Measurements from ENCODE around the gene CUL3. TPM values are rescaled to one million over a fixed set of nuclear protein-coding genes. Genes with fewer than 3 reads are reported as not detected.
A peak's percentile ranks its signal among the peaks of the same experiment; 100 is the strongest.

CUL3 gene
- total and polyA plus RNA-seq, 2 of the 13 experiments (the other 11 are each of a cell fraction or from before 2014, with no cell fraction given), result 33.2 to 62.3 TPM

DNA sequence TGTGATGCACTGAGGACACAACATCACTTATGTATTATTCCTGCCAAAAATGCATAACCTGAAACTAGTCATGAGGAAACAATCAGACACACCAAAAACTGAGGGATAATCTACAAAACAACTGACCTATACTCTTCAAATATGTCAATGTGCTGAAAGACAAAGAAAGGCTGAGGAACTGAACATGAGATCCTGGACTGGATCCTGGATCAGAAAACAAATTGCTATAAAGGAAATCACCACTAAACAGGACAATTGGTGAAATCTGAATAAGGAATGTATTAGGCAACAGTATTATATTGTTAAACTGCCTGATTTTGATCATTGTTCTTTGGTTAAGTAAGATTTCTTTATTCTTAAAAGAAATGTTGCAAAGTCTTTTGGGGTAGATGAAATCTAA lies 28.8 kb downstream of the CUL3 start:
- H3K4me3 ChIP-seq (replicated peaks in 1 of 3; ENCODE audit: insufficient read depth in 1 of 3, low read depth in 2 of 3, low read length in 3 of 3), result no peak overlapping the region
- no peak overlapping the region for H3K9ac ChIP-seq (ENCODE audit: insufficient read depth, low read depth, low read length)
- CTCF ChIA-PET (ENCODE audit: low intra/inter-chr PET ratio, low total read pairs), result no interaction called here
- TF ChIP-seq ARID2 (CRISPR knock-in tag; IDR thresholded peaks at IDR 0.05; ENCODE audit: borderline replicate concordance) (no peak), KAT2B (IDR thresholded peaks at IDR 0.05; ENCODE audit: borderline replicate concordance, low read depth, low read length) (no peak)
- ATAC-seq (no peak), FAIRE-seq (no peak), DNase-seq (ENCODE audit: low spot score) (no peak)
- no TSS peak for BruUV-seq (replicated peaks)
- POLR2A ChIA-PET, result no interaction called here
- peaks cover 2 to 20% of the 10 kb centered on the region in 2 experiments; a peak in 2 of 5 replicates for H3K36me3 ChIP-seq (replicated peaks in 1 of 2; ENCODE audit: control insufficient read depth in 1 of 2, insufficient read depth in 2 of 2, low read length in 2 of 2)
- no peak overlapping the region for H3K4me2 ChIP-seq (ENCODE audit: low read depth, low read length)
- in situ Hi-C loops (cut with HindIII; ENCODE audit: extremely low pct_ligation_motif_present, low pct_unique_long_range_greater_than_20kb) (no loop called here), intact Hi-C loops (cut with micrococcal nuclease; ENCODE audit: unreplicated experiment) (no loop called here)
- H3K27me3 ChIP-seq (ENCODE audit: control insufficient read depth in 1 of 2, insufficient read depth in 2 of 2, low read length in 2 of 2), result no peaks in the 10 kb centered on the region
- peaks cover 91% of the 10 kb centered on the region for H3K79me2 ChIP-seq (ENCODE audit: insufficient read depth, low read length)
- peaks cover 25% of the 10 kb centered on the region for H4K20me1 ChIP-seq (ENCODE audit: insufficient read depth, low read length)
- no peaks in the 10 kb centered on the region for H3K4me1 ChIP-seq (ENCODE audit: insufficient read depth, low read length)
- no peak overlapping the region for H3K27ac ChIP-seq (ENCODE audit: extremely low read length, insufficient read depth, low read length)
- H2AFZ ChIP-seq (ENCODE audit: low read length), result no peak overlapping the region
- no peaks in the 10 kb centered on the region for H3K9me3 ChIP-seq (ENCODE audit: low read length)

DNA sequence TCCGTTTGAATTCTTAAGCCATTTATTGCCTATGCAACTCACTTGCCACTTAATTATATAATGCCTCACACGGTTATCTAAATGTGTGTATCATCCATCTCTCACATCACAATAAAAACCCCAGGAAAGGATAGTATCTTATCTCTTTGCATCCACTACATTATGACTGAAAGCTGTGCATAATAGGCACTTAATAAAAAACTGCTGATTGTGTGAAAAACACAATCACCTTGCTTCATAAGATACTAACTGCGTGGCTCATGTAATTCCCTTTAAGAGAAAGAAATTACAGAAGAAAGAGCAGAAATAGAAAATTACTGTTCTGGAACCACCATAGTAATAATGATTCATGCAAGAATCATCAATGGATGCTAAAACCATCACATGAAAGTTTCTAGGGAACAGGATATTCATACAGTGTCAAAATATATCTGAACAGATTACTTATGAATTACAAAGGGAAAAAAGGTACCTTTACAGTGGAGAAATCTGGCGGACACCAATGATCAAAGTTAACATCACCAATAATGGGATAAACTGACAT lies 29.3 kb downstream of the CUL3 start:
- Histone ChIP-seq H3K9me3 (ENCODE audit: low read length) (no peaks in the 10 kb centered on the region), H2AFZ (ENCODE audit: low read length) (no peak overlapping the region), H3K4me2 (ENCODE audit: low read depth, low read length) (no peak overlapping the region), H3K27me3 (ENCODE audit: control insufficient read depth in 1 of 2, insufficient read depth in 2 of 2, low read length in 2 of 2) (no peaks in the 10 kb centered on the region), H3K79me2 (ENCODE audit: insufficient read depth, low read length) (peaks cover 87% of the 10 kb centered on the region), H3K27ac (ENCODE audit: extremely low read length, insufficient read depth, low read length) (no peak overlapping the region), H3K4me3 (replicated peaks in 1 of 3; ENCODE audit: insufficient read depth in 1 of 3, low read depth in 2 of 3, low read length in 3 of 3) (no peak overlapping the region), H4K20me1 (ENCODE audit: insufficient read depth, low read length) (peaks cover 24% of the 10 kb centered on the region), H3K36me3 (replicated peaks in 1 of 2; ENCODE audit: control insufficient read depth in 1 of 2, insufficient read depth in 2 of 2, low read length in 2 of 2) (peaks cover 2 to 20% of the 10 kb centered on the region in 2 experiments; a peak in 2 of 5 replicates), H3K4me1 (ENCODE audit: insufficient read depth, low read length) (no peaks in the 10 kb centered on the region), H3K9ac (ENCODE audit: insufficient read depth, low read depth, low read length) (no peak overlapping the region)
- ChIA-PET CTCF (ENCODE audit: low intra/inter-chr PET ratio, low total read pairs) (no interaction called here), POLR2A (no interaction called here)
- ATAC-seq (no peak), FAIRE-seq (no peak), DNase-seq (ENCODE audit: low spot score) (no peak)
- TF ChIP-seq MAFK (conservative IDR thresholded peaks at IDR 0.05 in 1 of 2, IDR thresholded peaks at IDR 0.05 in 1 of 2; ENCODE audit: low read length in 2 of 2), result peak; percentile 92 to 94
- no peak for TF ChIP-seq ZNF672 (CRISPR knock-in tag; IDR thresholded peaks at IDR 0.05)
- no peak for TF ChIP-seq SNAPC2 (CRISPR knock-in tag; IDR thresholded peaks at IDR 0.05)
- TF ChIP-seq HOXA7 (CRISPR knock-in tag; IDR thresholded peaks at IDR 0.05), result no peak
- TF ChIP-seq, protein P1, sequence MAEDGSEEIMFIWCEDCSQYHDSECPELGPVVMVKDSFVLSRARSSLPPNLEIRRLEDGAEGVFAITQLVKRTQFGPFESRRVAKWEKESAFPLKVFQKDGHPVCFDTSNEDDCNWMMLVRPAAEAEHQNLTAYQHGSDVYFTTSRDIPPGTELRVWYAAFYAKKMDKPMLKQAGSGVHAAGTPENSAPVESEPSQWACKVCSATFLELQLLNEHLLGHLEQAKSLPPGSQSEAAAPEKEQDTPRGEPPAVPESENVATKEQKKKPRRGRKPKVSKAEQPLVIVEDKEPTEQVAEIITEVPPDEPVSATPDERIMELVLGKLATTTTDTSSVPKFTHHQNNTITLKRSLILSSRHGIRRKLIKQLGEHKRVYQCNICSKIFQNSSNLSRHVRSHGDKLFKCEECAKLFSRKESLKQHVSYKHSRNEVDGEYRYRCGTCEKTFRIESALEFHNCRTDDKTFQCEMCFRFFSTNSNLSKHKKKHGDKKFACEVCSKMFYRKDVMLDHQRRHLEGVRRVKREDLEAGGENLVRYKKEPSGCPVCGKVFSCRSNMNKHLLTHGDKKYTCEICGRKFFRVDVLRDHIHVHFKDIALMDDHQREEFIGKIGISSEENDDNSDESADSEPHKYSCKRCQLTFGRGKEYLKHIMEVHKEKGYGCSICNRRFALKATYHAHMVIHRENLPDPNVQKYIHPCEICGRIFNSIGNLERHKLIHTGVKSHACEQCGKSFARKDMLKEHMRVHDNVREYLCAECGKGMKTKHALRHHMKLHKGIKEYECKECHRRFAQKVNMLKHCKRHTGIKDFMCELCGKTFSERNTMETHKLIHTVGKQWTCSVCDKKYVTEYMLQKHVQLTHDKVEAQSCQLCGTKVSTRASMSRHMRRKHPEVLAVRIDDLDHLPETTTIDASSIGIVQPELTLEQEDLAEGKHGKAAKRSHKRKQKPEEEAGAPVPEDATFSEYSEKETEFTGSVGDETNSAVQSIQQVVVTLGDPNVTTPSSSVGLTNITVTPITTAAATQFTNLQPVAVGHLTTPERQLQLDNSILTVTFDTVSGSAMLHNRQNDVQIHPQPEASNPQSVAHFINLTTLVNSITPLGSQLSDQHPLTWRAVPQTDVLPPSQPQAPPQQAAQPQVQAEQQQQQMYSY (CRISPR knock-in tag; IDR thresholded peaks at IDR 0.05), result no peak
- TF ChIP-seq ZNF619 (CRISPR knock-in tag; IDR thresholded peaks at IDR 0.05), result no peak
- TF ChIP-seq ZNF101 (CRISPR knock-in tag; IDR thresholded peaks at IDR 0.05; ENCODE audit: borderline replicate concordance, low read depth), result no peak
- TF ChIP-seq MAFF (IDR thresholded peaks at IDR 0.05; ENCODE audit: low read depth, low read length), result peak; percentile 92
- TF ChIP-seq ZBTB42 (CRISPR knock-in tag; IDR thresholded peaks at IDR 0.05), result no peak
- no TSS peak for BruUV-seq (replicated peaks)
- in situ Hi-C loops (cut with HindIII; ENCODE audit: extremely low pct_ligation_motif_present, low pct_unique_long_range_greater_than_20kb), result no loop called here
- intact Hi-C loops (cut with micrococcal nuclease; ENCODE audit: unreplicated experiment), result no loop called here
- WGBS (ENCODE audit: low lambda C conversion rate), result 95% methylated on average over 4 of the region's 4 CpGs
